Glomerular visceral epithelial cell (primary cell): ENCODE measurements around the gene XAGE3.
"Not testable (repeated sequence)": the region's sequence is repeated elsewhere in the genome, so short reads cannot be mapped to it uniquely, and the experiment has no call there.

Experiments
- DNase-seq: peaks from one replicate; pipeline ENCODE4 v3.0.0-alpha.2; 2016; ENCODE audit errors: extremely low spot score

The XAGE3 gene

DNA sequence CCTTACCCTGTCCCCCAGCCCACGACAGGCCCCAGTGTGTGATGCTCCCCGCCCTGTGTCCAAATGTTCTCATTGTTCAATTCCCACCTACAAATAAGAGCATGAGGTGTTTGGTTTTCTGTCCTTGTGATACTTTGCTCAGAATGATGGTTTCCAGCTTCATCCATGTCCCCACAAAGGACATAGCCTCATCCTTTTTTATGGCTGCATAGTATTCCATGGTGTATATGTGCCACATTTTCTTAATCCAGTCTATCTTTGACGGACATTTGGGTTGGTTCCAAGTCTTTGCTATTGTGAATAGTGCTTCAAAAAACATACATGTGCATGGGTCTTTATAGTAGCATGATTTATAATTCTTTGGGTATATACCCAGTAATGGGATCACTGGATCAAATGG, 24.3 kb downstream of the XAGE3 start:
- not testable (repeated sequence) for DNase-seq

DNA sequence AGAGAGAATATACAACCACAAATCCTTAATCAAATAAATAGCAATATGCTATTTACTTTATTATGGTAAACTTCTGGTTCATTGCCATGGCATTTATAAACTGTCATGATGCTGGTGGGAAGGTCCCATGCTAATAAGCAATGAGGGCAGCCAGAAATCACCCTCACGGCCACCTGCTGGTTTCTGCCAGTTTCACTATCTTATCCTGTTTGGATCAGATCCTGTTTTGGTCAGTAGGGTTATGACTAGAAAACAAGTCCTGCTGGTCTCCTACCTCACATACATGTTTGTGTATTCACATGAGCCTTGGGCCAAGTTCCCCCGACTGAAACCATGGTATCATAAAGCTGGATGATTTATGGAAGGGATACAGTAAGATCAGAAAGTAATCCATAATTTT, 28.7 kb downstream of the XAGE3 start:
- DNase-seq, result no peak

DNA sequence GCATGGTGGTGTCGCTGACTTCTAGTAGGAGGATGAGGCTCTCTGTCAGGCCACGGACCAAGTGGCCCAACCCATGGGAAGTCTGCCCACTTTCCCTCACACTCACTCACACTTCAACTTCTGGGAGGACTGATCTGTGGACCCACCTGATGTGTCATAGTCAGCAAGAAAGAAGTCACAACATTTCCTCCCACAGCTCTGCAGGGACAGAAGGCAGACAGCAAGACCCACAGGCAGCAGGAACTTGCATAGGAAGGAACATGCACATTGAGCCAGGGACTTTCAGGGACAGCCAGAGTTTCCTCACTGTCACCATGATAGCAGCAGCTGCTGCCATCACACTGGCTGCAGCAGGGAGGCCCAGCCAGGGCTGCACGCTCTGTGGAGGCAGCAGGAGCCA, 37.3 kb downstream of the XAGE3 start:
- DNase-seq, result no peak

DNA sequence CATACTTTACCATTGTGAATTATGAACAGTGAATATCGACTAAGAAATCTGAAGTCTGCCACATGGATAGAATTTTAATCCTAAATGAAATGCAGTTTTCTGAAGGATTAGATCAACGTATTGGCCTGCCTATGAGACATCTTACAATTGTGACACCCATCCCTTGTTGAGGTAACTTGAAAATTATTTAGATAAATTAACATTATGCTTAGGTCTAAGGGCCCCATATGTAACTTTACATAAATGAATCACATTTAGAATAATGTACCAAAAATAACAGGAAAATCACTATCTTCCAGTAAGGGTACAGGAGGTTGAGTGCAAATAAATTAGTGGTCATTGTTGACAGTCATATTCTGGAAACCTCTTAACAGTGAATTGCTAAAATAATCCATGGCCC, 43.3 kb downstream of the XAGE3 start:
- DNase-seq, result no peak

DNA sequence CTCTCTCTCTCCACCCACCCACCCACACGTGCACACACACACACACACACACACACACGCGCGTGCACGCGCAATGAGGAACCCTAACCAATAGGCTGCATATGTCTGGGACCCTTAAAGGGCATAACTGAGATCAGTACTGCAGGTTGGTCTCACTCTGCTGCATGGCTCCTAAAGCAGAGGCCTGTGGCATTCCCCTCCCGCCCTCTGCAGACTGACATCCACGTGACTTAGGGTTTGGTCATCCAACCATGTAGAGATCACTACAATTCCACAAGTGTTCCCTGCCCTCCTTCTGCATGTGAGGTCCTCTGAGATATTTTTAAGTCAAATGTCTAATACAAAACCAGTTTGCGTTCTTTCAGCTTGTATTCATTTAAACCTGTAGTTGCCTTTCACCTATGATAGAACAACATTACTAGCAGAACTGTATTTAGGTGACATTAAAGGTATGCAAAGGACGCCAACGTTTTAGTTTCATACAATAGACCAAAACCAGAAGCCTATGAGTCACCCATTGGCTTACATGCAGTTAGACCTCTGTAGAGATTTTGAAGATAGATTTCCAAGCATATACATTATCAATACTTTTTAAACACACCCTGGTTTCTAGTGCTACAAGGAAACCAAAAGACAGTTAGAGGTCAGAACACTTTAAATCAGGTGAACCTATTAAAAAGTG, 46.7 kb downstream of the XAGE3 start:
- DNase-seq, result no peak

DNA sequence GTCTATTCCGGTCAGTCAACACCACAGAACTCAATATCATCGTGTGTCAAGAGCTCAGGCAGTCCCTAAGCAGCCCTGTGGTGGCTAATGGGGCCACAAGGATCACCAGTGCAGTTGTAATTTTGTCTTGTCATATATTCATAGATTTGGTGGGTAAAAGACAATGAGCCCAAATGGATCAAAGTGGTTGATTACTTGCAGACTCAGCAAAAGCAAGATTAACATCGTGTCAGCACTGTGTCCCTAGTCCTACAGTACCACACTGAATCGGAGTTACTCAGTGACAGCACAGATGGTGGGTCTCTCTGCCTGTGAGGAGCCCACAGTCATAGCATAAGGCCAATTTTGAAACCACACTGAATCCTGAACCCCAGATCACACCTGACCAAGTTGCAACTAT, 48.1 kb downstream of the XAGE3 start:
- no peak for DNase-seq
